T-cell (primary cell): ENCODE measurements around the gene CACNA2D1. TPM values are rescaled to one million over a fixed set of nuclear protein-coding genes. Genes with fewer than 3 reads are reported as not detected.
"Not testable (repeated sequence)": the region's sequence is repeated elsewhere in the genome, so short reads cannot be mapped to it uniquely, and the experiment has no call there.

Experiments used
- ATAC-seq, 4 experiments: fragments of 200-7000 bp in 3 of 4; fragments of 150-1000 bp in 1 of 4; cut with Tn5 transposase; replicated peaks in 1 of 4; 1 replicate in 3 of 4; 2 replicates in 1 of 4; pipeline ENCODE4 v1.10.0; 2021; ENCODE audit warnings: moderate library complexity in 3 of 4, mild to moderate bottlenecking in 2 of 4, moderate number of reproducible peaks in 1 of 4
- CTCF ChIA-PET, 2 donors: fragments of 300-600 bp; sonication (Branson Sonifier 250); formaldehyde crosslinking; loops; one replicate each; lab custom pipeline; 2022; ENCODE audit warnings: antibody characterized with exemption in 2 of 2; lab: Charles Lee
- POLR2A ChIA-PET, 2 donors: fragments of 300-600 bp; sonication (Branson Sonifier 250); formaldehyde crosslinking; loops; one replicate each; lab custom pipeline; 2022; ENCODE audit warnings: antibody characterized with exemption in 2 of 2; lab: Charles Lee
- DNase-seq, 35 experiments: peaks; one replicate each; pipeline versions ENCODE4 v3.0.0 to v3.0.0-alpha.2; 2013 to 2023
- H3K27ac ChIP-seq: one replicate; pipeline ENCODE4 v1.5.1; 2013; ENCODE audit warnings: low read length
- H3K27me3 ChIP-seq, 2 experiments: replicated peaks in 1 of 2; 1 replicate in 1 of 2; 2 replicates in 1 of 2; pipeline versions ENCODE4 v1.6.1 to v1.7.0; 2013; ENCODE audit warnings: low read length in 1 of 2, mixed read lengths in 1 of 2; ENCODE audit not compliant: control insufficient read depth in 2 of 2, insufficient read depth in 2 of 2; ENCODE audit errors: extremely low read depth in 1 of 2
- H3K36me3 ChIP-seq, 2 donors: 1 replicate in 1 of 2; 2 replicates in 1 of 2; pipeline versions ENCODE4 v1.6.1 to v1.7.0; 2013; ENCODE audit warnings: low read length in 1 of 2; ENCODE audit not compliant: control insufficient read depth in 2 of 2, insufficient read depth in 1 of 2; ENCODE audit errors: extremely low read depth in 1 of 2
- H3K4me1 ChIP-seq, 2 experiments: 1 replicate in 1 of 2; 2 replicates in 1 of 2; pipeline versions ENCODE4 v1.6.1 to v1.7.0; 2013; ENCODE audit warnings: low read length in 2 of 2, mixed read lengths in 1 of 2; ENCODE audit not compliant: insufficient read depth in 2 of 2, control insufficient read depth in 1 of 2; ENCODE audit errors: extremely low read depth in 1 of 2
- H3K4me3 ChIP-seq, 2 donors: 1 replicate in 1 of 2; 2 replicates in 1 of 2; pipeline versions ENCODE4 v1.5.1 to v1.7.0; 2013; ENCODE audit warnings: mild to moderate bottlenecking in 2 of 2, low read length in 1 of 2, moderate library complexity in 1 of 2; ENCODE audit not compliant: control insufficient read depth in 1 of 2; ENCODE audit errors: extremely low read depth in 1 of 2
- H3K9me3 ChIP-seq: 2 replicates; pipeline ENCODE4 v1.7.0; 2013
- H3K27ac Mint-ChIP-seq, 2 donors: one replicate each; pipeline ENCODE4 v1.8.0; 2020 to 2021; ENCODE audit warnings: mild to moderate bottlenecking in 2 of 2, mixed read lengths in 2 of 2
- H3K27me3 Mint-ChIP-seq, 2 donors: one replicate each; pipeline ENCODE4 v1.8.0; 2021 to 2022; ENCODE audit warnings: mixed read lengths in 2 of 2
- H3K36me3 Mint-ChIP-seq: one replicate; pipeline ENCODE4 v1.8.0; 2021; ENCODE audit warnings: mixed read lengths
- H3K4me1 Mint-ChIP-seq, 3 donors: one replicate each; pipeline ENCODE4 v1.8.0; 2020 to 2022; ENCODE audit warnings: mixed read lengths in 3 of 3, mild to moderate bottlenecking in 1 of 3
- H3K4me3 Mint-ChIP-seq, 3 donors: one replicate each; pipeline ENCODE4 v1.8.0; 2020 to 2022; ENCODE audit warnings: mild to moderate bottlenecking in 3 of 3, mixed read lengths in 3 of 3, moderate library complexity in 3 of 3
- H3K9me3 Mint-ChIP-seq, 3 donors: one replicate each; pipeline ENCODE4 v1.8.0; 2020 to 2022; ENCODE audit warnings: mixed read lengths in 3 of 3
- WGBS: methylation state at CpG from one replicate; pipeline ENCODE4 v1.1.5; 2013; ENCODE audit warnings: missing lambda C conversion rate; ENCODE audit not compliant: insufficient coverage; 5-methylcytosine and 5-hydroxymethylcytosine counted together
- total RNA-seq, 35 experiments: library from RNA in 6 of 35; stranded (reverse) in 6 of 35; fragments of 120-200 nt in 1 of 35; gene quantifications; one replicate each; pipeline versions ENCODE4 v1.2.1 to v1.2.4 and lab custom pipeline; 2013 to 2026

Gene CACNA2D1
- total RNA-seq, 5 donors from 2014 or later (not counting 1 experiment from before 2014, with no cell fraction given), result 0.03 to 0.43 (median 0.35) TPM; not detected in 2

GRCh38 chr7:82390936-82391335 lies 52.6 kb downstream of the CACNA2D1 start:
- Mint-ChIP-seq H3K27ac (no peak overlapping the region), H3K36me3 (no peaks in the 10 kb centered on the region), H3K4me3 (no peak overlapping the region), H3K4me1 (no peaks in the 10 kb centered on the region), H3K9me3 (no peaks in the 10 kb centered on the region), H3K27me3 (no peaks in the 10 kb centered on the region)
- Histone ChIP-seq H3K4me3 (no peak overlapping the region), H3K27ac (no peak overlapping the region), H3K36me3 (no peaks in the 10 kb centered on the region), H3K27me3 (no peaks in the 10 kb centered on the region), H3K4me1 (no peaks in the 10 kb centered on the region), H3K9me3 (no peaks in the 10 kb centered on the region)
- ATAC-seq, result no peak
- ChIA-PET CTCF (no interaction called here), POLR2A (interaction anchor here in 1 of 2 donors (0.7 kb wide), 1 partner anchor 318 kb away, joined by 3 read pairs; no protein-coding TSS in a partner anchor)
- no peak for DNase-seq

DNA sequence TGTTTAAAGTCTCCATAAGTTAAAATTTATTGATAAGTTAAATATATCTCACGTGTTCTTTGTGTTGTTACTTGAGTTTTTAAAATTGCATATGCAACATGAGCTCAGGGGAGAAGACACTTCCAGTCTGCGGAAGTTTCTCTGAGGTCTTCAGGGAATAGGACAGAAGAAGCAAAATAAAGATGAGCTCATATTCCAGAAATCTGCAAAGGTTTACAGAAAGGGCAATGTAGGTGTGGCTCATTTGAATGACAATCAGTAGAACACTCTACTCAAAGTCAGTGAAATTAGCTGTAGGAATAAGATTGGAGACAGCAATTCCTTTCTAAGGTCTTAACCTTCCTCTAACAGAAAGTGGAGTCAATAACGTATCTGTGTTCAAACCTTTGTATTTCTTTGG lies 53.7 kb downstream of the CACNA2D1 start:
- POLR2A ChIA-PET, result no interaction called here
- Mint-ChIP-seq H3K27ac (no peak overlapping the region), H3K4me3 (no peak overlapping the region), H3K4me1 (no peaks in the 10 kb centered on the region), H3K27me3 (no peaks in the 10 kb centered on the region), H3K36me3 (no peaks in the 10 kb centered on the region), H3K9me3 (peaks cover 0 to 5% (median 0%) of the 10 kb centered on the region in 3 donors)
- Histone ChIP-seq H3K27ac (no peak overlapping the region), H3K4me1 (no peaks in the 10 kb centered on the region), H3K27me3 (no peaks in the 10 kb centered on the region), H3K9me3 (no peaks in the 10 kb centered on the region), H3K36me3 (no peaks in the 10 kb centered on the region), H3K4me3 (no peak overlapping the region)
- ATAC-seq (no peak), DNase-seq (no peak)
- CTCF ChIA-PET, result no interaction called here
- WGBS, result no CpG with 5 or more reads among the region's 3 CpGs

GRCh38 chr7:82388138-82388537 lies 55.4 kb downstream of the CACNA2D1 start:
- Histone ChIP-seq H3K27me3 (no peaks in the 10 kb centered on the region), H3K9me3 (no peaks in the 10 kb centered on the region), H3K36me3 (no peaks in the 10 kb centered on the region), H3K27ac (no peak overlapping the region), H3K4me1 (no peaks in the 10 kb centered on the region), H3K4me3 (no peak overlapping the region)
- Mint-ChIP-seq H3K27ac (no peak overlapping the region), H3K9me3 (peaks cover 0 to 5% (median 0%) of the 10 kb centered on the region in 3 donors), H3K4me1 (no peaks in the 10 kb centered on the region), H3K4me3 (no peak overlapping the region), H3K27me3 (no peaks in the 10 kb centered on the region), H3K36me3 (no peaks in the 10 kb centered on the region)
- ChIA-PET CTCF (no interaction called here), POLR2A (no interaction called here)
- DNase-seq, result no peak
- ATAC-seq, result no peak
- 75% methylated on average over 1 of the region's 2 CpGs for WGBS

DNA sequence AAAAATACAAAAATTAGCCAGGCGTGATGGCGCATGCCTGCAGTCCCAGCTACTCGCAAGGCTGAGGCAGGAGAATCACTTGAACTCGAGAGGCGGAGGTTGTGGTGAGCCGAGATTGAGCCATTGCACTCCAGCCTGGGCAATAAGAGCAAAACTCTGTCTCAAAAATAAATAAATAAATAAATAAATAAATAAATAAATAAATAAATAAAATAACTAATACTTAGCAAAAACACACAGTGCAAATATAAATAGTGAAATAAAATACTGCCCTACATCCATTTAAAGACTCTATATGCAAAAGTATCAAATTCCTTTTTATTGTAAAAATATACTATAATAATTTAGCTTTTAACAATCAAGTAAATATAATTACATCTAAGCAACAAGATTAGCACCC lies 57.0 kb downstream of the CACNA2D1 start:
- H3K27ac ChIP-seq, H3K4me3 ChIP-seq, H3K9me3 ChIP-seq, H3K27me3 ChIP-seq, H3K36me3 ChIP-seq, H3K27me3 Mint-ChIP-seq, ATAC-seq, H3K4me1 ChIP-seq, H3K9me3 Mint-ChIP-seq, H3K36me3 Mint-ChIP-seq, H3K27ac Mint-ChIP-seq, H3K4me3 Mint-ChIP-seq, POLR2A ChIA-PET, H3K4me1 Mint-ChIP-seq, DNase-seq, CTCF ChIA-PET: not testable (repeated sequence)
- 93% methylated on average over 3 of the region's 6 CpGs for WGBS

DNA sequence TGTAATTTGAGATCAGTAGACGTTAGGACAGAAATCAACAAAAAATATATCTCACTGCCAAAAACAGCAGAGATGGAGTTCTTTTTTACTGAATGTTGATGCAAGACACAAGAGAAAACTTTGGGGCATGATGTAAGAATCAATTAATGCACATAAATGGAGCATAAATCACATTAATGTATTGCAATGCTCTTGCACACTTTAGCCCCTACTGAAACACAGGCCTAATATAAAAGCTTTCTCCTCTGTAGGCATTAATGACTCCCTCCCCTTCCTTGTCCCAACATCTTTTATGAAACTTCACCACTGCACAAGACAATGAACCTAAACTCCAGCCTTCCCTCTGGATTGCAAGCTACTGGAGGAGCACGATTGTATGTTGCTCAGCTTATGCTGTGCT lies 58.8 kb downstream of the CACNA2D1 start:
- no peak overlapping the region for H3K4me3 Mint-ChIP-seq
- peaks cover 0 to 5% (median 0%) of the 10 kb centered on the region in 3 donors for H3K9me3 Mint-ChIP-seq
- DNase-seq, result no peak
- H3K9me3 ChIP-seq, result no peaks in the 10 kb centered on the region
- no peaks in the 10 kb centered on the region for H3K27me3 Mint-ChIP-seq
- WGBS, result 75% methylated on average over 1 of the region's 2 CpGs
- H3K36me3 Mint-ChIP-seq, result no peaks in the 10 kb centered on the region
- no peaks in the 10 kb centered on the region for H3K27me3 ChIP-seq
- H3K27ac ChIP-seq, result no peak overlapping the region
- ATAC-seq, result no peak
- no peak overlapping the region for H3K4me3 ChIP-seq
- no peaks in the 10 kb centered on the region for H3K4me1 Mint-ChIP-seq
- H3K36me3 ChIP-seq, result no peaks in the 10 kb centered on the region
- no peaks in the 10 kb centered on the region for H3K4me1 ChIP-seq
- no peak overlapping the region for H3K27ac Mint-ChIP-seq
- CTCF ChIA-PET, result no interaction called here
- POLR2A ChIA-PET, result no interaction called here

DNA sequence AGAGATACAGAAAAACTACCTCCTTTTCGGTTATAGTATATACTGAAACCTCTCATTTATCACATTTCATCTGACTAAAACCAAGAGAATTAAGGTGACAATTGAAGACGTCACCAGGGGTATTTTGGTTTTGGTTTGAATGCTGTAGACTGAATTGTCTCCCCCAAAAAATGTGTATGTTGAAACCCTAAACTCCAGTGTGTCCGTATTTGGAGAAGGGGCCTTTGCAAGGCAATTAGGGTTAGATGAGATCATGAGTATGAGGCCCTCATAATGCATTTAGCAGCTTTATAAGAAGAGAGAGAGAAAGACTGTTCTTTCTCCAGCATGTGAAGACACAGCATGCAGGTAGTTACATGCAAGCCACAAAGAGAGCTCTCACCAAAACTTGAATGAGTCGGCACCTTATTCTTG lies 59.5 kb downstream of the CACNA2D1 start:
- Histone ChIP-seq H3K4me3 (no peak overlapping the region), H3K36me3 (no peaks in the 10 kb centered on the region), H3K27ac (no peak overlapping the region), H3K4me1 (no peaks in the 10 kb centered on the region), H3K9me3 (no peaks in the 10 kb centered on the region), H3K27me3 (no peaks in the 10 kb centered on the region)
- H3K36me3 Mint-ChIP-seq, result no peaks in the 10 kb centered on the region
- H3K9me3 Mint-ChIP-seq, result peaks cover 0 to 5% (median 0%) of the 10 kb centered on the region in 3 donors
- WGBS, result no CpG with 5 or more reads among the region's 4 CpGs
- ChIA-PET CTCF (no interaction called here), POLR2A (no interaction called here)
- H3K27ac Mint-ChIP-seq, result no peak overlapping the region
- ATAC-seq (no peak), DNase-seq (no peak)
- H3K27me3 Mint-ChIP-seq, result no peaks in the 10 kb centered on the region
- no peak overlapping the region for H3K4me3 Mint-ChIP-seq
- no peaks in the 10 kb centered on the region for H3K4me1 Mint-ChIP-seq

DNA sequence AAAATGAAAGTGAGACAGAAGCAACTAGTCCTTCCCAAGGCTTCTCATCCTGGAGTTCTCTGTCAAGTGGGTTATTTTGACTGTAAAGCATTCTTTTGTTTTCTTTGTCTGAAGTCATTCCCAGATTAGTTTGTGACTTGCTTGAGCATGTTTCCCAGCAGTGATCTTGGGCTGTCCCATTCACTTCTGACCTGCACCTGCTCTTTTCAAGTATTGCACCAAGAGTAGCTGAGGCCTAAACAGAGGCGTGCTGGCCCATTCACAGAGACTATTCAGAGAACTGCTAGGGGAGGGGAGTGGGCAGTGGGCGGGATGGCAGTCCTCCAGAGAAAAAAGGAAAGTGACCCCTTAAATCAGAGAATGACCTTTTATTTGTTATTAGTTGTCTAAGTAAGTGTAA lies 61.3 kb downstream of the CACNA2D1 start:
- no peak overlapping the region for H3K27ac Mint-ChIP-seq
- no peak overlapping the region for H3K27ac ChIP-seq
- H3K9me3 Mint-ChIP-seq, result peaks cover 0 to 5% (median 0%) of the 10 kb centered on the region in 3 donors
- H3K36me3 ChIP-seq, result no peaks in the 10 kb centered on the region
- H3K36me3 Mint-ChIP-seq, result no peaks in the 10 kb centered on the region
- ATAC-seq (no peak), DNase-seq (no peak)
- ChIA-PET CTCF (no interaction called here), POLR2A (no interaction called here)
- no peak overlapping the region for H3K4me3 Mint-ChIP-seq
- no peaks in the 10 kb centered on the region for H3K9me3 ChIP-seq
- 80% methylated on average over 2 of the region's 2 CpGs for WGBS
- no peaks in the 10 kb centered on the region for H3K4me1 ChIP-seq
- H3K4me3 ChIP-seq, result no peak overlapping the region
- H3K27me3 Mint-ChIP-seq, result no peaks in the 10 kb centered on the region
- H3K27me3 ChIP-seq, result no peaks in the 10 kb centered on the region
- no peaks in the 10 kb centered on the region for H3K4me1 Mint-ChIP-seq
